GM12878 (cell line): ENCODE measurements around the gene PROP1. TPM values are rescaled to one million over a fixed set of nuclear protein-coding genes. Genes with fewer than 3 reads are reported as not detected.

Experiments used
- ATAC-seq: fragments of 200-7000 bp; cut with Tn5 transposase; 3 replicates; pipeline ENCODE4 v1.9.1; 2020; ENCODE audit warnings: mild to moderate bottlenecking, moderate library complexity
- BruUV-seq: library from RNA; stranded (reverse); fragments of 400-500 nt; replicated peaks from 2 replicates; lab custom pipeline; 2021; lab: Mats Ljungman, UMichigan
- CTCF ChIA-PET: fragments of 300-600 bp; sonication (Branson Sonifier 250); formaldehyde crosslinking; extraction: SDS; loops from one replicate; lab custom pipeline; 2021; ENCODE audit warnings: inconsistent platforms; lab: Yijun Ruan, JAX
- POLR2A ChIA-PET: fragments of 350-600 bp; formaldehyde crosslinking; extraction: SDS; loops from one replicate; lab custom pipeline; 2021; ENCODE audit warnings: inconsistent platforms; lab: Charles Lee
- RAD21 ChIA-PET: fragments of 300-600 bp; sonication (Branson Sonifier 250); formaldehyde crosslinking; loops from one replicate; lab custom pipeline; 2023; ENCODE audit warnings: antibody characterized with exemption; ENCODE audit not compliant: unreplicated experiment; lab: Charles Lee
- SMC1A ChIA-PET: fragments of 300-600 bp; sonication (Branson Sonifier 250); formaldehyde crosslinking; loops from one replicate; lab custom pipeline; 2023; ENCODE audit not compliant: unreplicated experiment, uncharacterized antibody; lab: Charles Lee
- DNase-seq: peaks from one replicate; pipeline ENCODE4 v3.0.0-alpha.2; 2011; ENCODE audit warnings: low read depth, low spot score
- FAIRE-seq: peaks from 3 replicates; lab custom pipeline; 2011; peaks lifted over from hg19 to GRCh38; lab: Jason Lieb, UNC
- H2AFZ ChIP-seq: 2 replicates; pipeline ENCODE4 v1.6.0; 2011; ENCODE audit warnings: low read depth, low read length, control low read depth; ENCODE audit not compliant: control insufficient read depth
- H3K27ac ChIP-seq: 2 replicates; pipeline ENCODE4 v1.5.1; 2011; ENCODE audit warnings: control low read depth; ENCODE audit not compliant: control insufficient read depth, insufficient read depth
- H3K27me3 ChIP-seq, 2 experiments: replicated peaks in 1 of 2; 2 replicates each; pipeline versions ENCODE4 v1.6.0 to v1.6.1; 2011; ENCODE audit warnings: low read length in 1 of 2; ENCODE audit not compliant: control insufficient read depth in 2 of 2, insufficient read depth in 2 of 2
- H3K36me3 ChIP-seq, 2 experiments: 2 replicates each; pipeline ENCODE4 v1.5.1; 2011; ENCODE audit warnings: low read length in 1 of 2; ENCODE audit not compliant: control insufficient read depth in 2 of 2, insufficient read depth in 2 of 2
- H3K4me1 ChIP-seq: 2 replicates; pipeline ENCODE4 v1.6.1; 2011; ENCODE audit warnings: mild to moderate bottlenecking, low read length, moderate library complexity, mixed read lengths; ENCODE audit not compliant: control insufficient read depth, insufficient read depth
- H3K4me2 ChIP-seq: 2 replicates; pipeline ENCODE4 v1.6.0; 2011; ENCODE audit warnings: control low read depth; ENCODE audit not compliant: control insufficient read depth, insufficient read depth
- H3K4me3 ChIP-seq: fragments of 200-600 bp; sonication (generic); 2 replicates; pipeline ENCODE4 v1.5.1; 2016
- H3K79me2 ChIP-seq: 2 replicates; pipeline ENCODE4 v1.6.0; 2011; ENCODE audit warnings: low read length; ENCODE audit not compliant: control insufficient read depth, insufficient read depth
- H3K9ac ChIP-seq: 2 replicates; pipeline ENCODE4 v1.8.0; 2011; ENCODE audit warnings: low read length, control low read depth, mixed read lengths; ENCODE audit not compliant: control insufficient read depth, insufficient read depth
- H3K9me3 ChIP-seq: replicated peaks from 3 replicates; pipeline ENCODE4 v1.5.1; 2011; ENCODE audit warnings: mild to moderate bottlenecking, low read length; ENCODE audit not compliant: control insufficient read depth, insufficient read depth
- H4K20me1 ChIP-seq: 2 replicates; pipeline ENCODE4 v1.6.0; 2011; ENCODE audit not compliant: control insufficient read depth, insufficient read depth
- BACH1 ChIP-seq: fragments of 450-650 bp; IDR thresholded peaks from 2 replicates; pipeline ENCODE4 v1.6.1; 2017; ENCODE audit warnings: mild to moderate bottlenecking, borderline replicate concordance
- DPF2 ChIP-seq: fragments of 450-650 bp; IDR thresholded peaks from 2 replicates; pipeline ENCODE4 v1.6.1; 2017; ENCODE audit warnings: mild to moderate bottlenecking
- EED ChIP-seq: sonication (generic); IDR thresholded peaks from 2 replicates; pipeline ENCODE4 v1.6.1; 2016; ENCODE audit warnings: antibody characterized with exemption, low read depth
- EP300 ChIP-seq, 2 experiments: fragments of 150-350 bp in 1 of 2; IDR thresholded peaks; 2 replicates each; pipeline ENCODE4 v1.6.1; 2011 to 2012; ENCODE audit warnings: low read depth in 2 of 2, low read length in 2 of 2, borderline replicate concordance in 1 of 2, improper control_type of control experiment in 1 of 2, inconsistent platforms in 1 of 2; ENCODE audit not compliant: control insufficient read depth in 1 of 2
- JUND ChIP-seq: IDR thresholded peaks from 2 replicates; pipeline ENCODE4 v1.6.1; 2012; ENCODE audit warnings: low read depth, mild to moderate bottlenecking, low read length, improper control_type of control experiment, moderate library complexity
- KLF5 ChIP-seq: fragments of 450-650 bp; IDR thresholded peaks from 2 replicates; pipeline ENCODE4 v1.6.1; 2014; ENCODE audit warnings: mild to moderate bottlenecking; ENCODE audit not compliant: partially characterized antibody
- MTA2 ChIP-seq: fragments of 450-650 bp; IDR thresholded peaks from 2 replicates; pipeline ENCODE4 v1.6.1; 2016; ENCODE audit warnings: low read depth, mild to moderate bottlenecking, moderate library complexity
- NR2F1 ChIP-seq: fragments of 450-650 bp; conservative IDR thresholded peaks from 2 replicates; pipeline ENCODE4 v1.6.1; 2017; ENCODE audit warnings: mild to moderate bottlenecking
- PAX8 ChIP-seq: fragments of 450-650 bp; IDR thresholded peaks from 2 replicates; pipeline ENCODE4 v1.6.1; 2017; ENCODE audit warnings: mild to moderate bottlenecking, moderate library complexity
- RAD21 ChIP-seq: IDR thresholded peaks from 2 replicates; pipeline ENCODE4 v1.6.1; 2011; ENCODE audit warnings: mild to moderate bottlenecking, low read depth, low read length, moderate library complexity; ENCODE audit not compliant: insufficient read depth
- SUZ12 ChIP-seq: fragments of 200-600 bp; sonication (generic); IDR thresholded peaks from one replicate; pipeline ENCODE4 v1.6.1; 2018; ENCODE audit warnings: antibody characterized with exemption, mild to moderate bottlenecking; ENCODE audit not compliant: unreplicated experiment
- TCF12 ChIP-seq: IDR thresholded peaks from 2 replicates; pipeline ENCODE4 v1.6.1; 2011; ENCODE audit warnings: low read depth, mild to moderate bottlenecking, low read length
- ZSCAN29 ChIP-seq: fragments of 450-650 bp; IDR thresholded peaks from 2 replicates; pipeline ENCODE4 v1.6.1; 2017; ENCODE audit warnings: mild to moderate bottlenecking, moderate library complexity
- WGBS: methylation state at CpG from one replicate; pipeline ENCODE4 v1.1.6; 2016; ENCODE audit warnings: low lambda C conversion rate; ENCODE audit not compliant: insufficient replicate concordance, insufficient coverage; ENCODE audit errors: missing lambda C conversion rate; 5-methylcytosine and 5-hydroxymethylcytosine counted together
- in situ Hi-C: fragments of 300-500 bp; cut with MboI; formaldehyde crosslinking; loops from 9 replicates; pipeline ENCODE4 v1.14.3; 2018; ENCODE audit warnings: mixed read lengths
- intact Hi-C: fragments of 100-400 bp; cut with micrococcal nuclease; formaldehyde crosslinking; loops from one replicate; pipeline ENCODE4 v1.14.2; 2022; ENCODE audit not compliant: unreplicated experiment
- polyA plus RNA-seq, 11 experiments: library from polyadenylated mRNA; depleted of rRNA in 4 of 11; unstranded in 6 of 11; stranded (reverse) in 5 of 11; fragments of >200 nt; fragmentation: Nextera tagmentation in 4 of 11; fragmentation: Illumina TruSeq in 1 of 11; extraction: Ambion mirVana in 4 of 11; extraction: Trizol in 1 of 11; gene quantifications; 1 replicate in 1 of 11; 2 replicates in 10 of 11; pipeline versions ENCODE4 v1.2.1 to v1.2.3, GENCODE V29; 2011 to 2016; ENCODE audit warnings: inconsistent platforms in 2 of 11, missing spikeins in 2 of 11, low read depth in 1 of 11
- total RNA-seq, 4 experiments: library from RNA; depleted of rRNA in 3 of 4; stranded (reverse); fragments of >200 nt in 3 of 4; fragmentation: Illumina TruSeq in 1 of 4; extraction: Trizol in 1 of 4; gene quantifications; 2 replicates each; pipeline versions ENCODE4 v1.2.1 to v1.2.3, GENCODE V29; 2013 to 2021

The PROP1 gene
- total and polyA plus RNA-seq, 10 of the 15 experiments (the other 5 are each of a cell fraction or from before 2014, with no cell fraction given) = not detected

- no peak overlapping the region for H3K9ac ChIP-seq
- H3K27me3 ChIP-seq = no peaks in the 10 kb centered on the region
- no peak overlapping the region for H3K4me3 ChIP-seq
- no peak overlapping the region for H3K27ac ChIP-seq
- ChIA-PET CTCF (no interaction called here), RAD21 (no interaction called here), SMC1A (no interaction called here), POLR2A (no interaction called here)
- TF ChIP-seq KLF5 = no peak
- no peak for TF ChIP-seq ZSCAN29
- no peak for TF ChIP-seq MTA2
- no peak for TF ChIP-seq EED
- no peak for TF ChIP-seq TCF12
- TF ChIP-seq EP300 (IDR thresholded peaks at IDR 0.05; ENCODE audit: borderline replicate concordance in 1 of 2, control insufficient read depth in 1 of 2, low read depth in 2 of 2, low read length in 2 of 2) = no peak
- no peak for TF ChIP-seq BACH1
- no peak for TF ChIP-seq SUZ12
- no peak for TF ChIP-seq PAX8
- no peak for TF ChIP-seq DPF2
- no peak for TF ChIP-seq RAD21
- no peak for TF ChIP-seq JUND
- no peak for TF ChIP-seq NR2F1
- H3K9me3 ChIP-seq = no peaks in the 10 kb centered on the region
- in situ Hi-C loops (no loop called here), intact Hi-C loops (no loop called here)
- no TSS peak for BruUV-seq
- H3K4me1 ChIP-seq = no peaks in the 10 kb centered on the region
- DNase-seq = no peak
- H4K20me1 ChIP-seq = no peaks in the 10 kb centered on the region
- no peak overlapping the region for H2AFZ ChIP-seq
- no peak overlapping the region for H3K4me2 ChIP-seq
- H3K79me2 ChIP-seq = no peaks in the 10 kb centered on the region
- no peak for FAIRE-seq
- WGBS = 43% methylated on average over 5 of the region's 6 CpGs
- no peak for ATAC-seq
- no peaks in the 10 kb centered on the region for H3K36me3 ChIP-seq
Observed at GRCh38 chr5:177992466-177992865, 3.6 kb downstream of the PROP1 start.
